Measurements from ENCODE around the gene SPIB.

GRCh38 chr19:50457300-50457699, 38.6 kb downstream of the SPIB start:
- TF ChIP-seq CTCF (conservative IDR thresholded peaks at IDR 0.05; ENCODE audit: low read depth in 2 of 2) (no peak), POLR2AphosphoS5 (IDR thresholded peaks at IDR 0.05; ENCODE audit: low read depth) (no peak), EZH2 (IDR thresholded peaks at IDR 0.05; ENCODE audit: low read depth, unreplicated experiment) (no peak), REST (IDR thresholded peaks at IDR 0.05; ENCODE audit: unreplicated experiment) (no peak), JUNB (IDR thresholded peaks at IDR 0.05; ENCODE audit: unreplicated experiment) (no peak), EZH2phosphoT487 (IDR thresholded peaks at IDR 0.05; ENCODE audit: unreplicated experiment) (no peak), ZNF114 (CRISPR knock-in tag; IDR thresholded peaks at IDR 0.05) (no peak)
